Measurements from ENCODE around the gene NDUFS7.

NDUFS7 gene

DNA sequence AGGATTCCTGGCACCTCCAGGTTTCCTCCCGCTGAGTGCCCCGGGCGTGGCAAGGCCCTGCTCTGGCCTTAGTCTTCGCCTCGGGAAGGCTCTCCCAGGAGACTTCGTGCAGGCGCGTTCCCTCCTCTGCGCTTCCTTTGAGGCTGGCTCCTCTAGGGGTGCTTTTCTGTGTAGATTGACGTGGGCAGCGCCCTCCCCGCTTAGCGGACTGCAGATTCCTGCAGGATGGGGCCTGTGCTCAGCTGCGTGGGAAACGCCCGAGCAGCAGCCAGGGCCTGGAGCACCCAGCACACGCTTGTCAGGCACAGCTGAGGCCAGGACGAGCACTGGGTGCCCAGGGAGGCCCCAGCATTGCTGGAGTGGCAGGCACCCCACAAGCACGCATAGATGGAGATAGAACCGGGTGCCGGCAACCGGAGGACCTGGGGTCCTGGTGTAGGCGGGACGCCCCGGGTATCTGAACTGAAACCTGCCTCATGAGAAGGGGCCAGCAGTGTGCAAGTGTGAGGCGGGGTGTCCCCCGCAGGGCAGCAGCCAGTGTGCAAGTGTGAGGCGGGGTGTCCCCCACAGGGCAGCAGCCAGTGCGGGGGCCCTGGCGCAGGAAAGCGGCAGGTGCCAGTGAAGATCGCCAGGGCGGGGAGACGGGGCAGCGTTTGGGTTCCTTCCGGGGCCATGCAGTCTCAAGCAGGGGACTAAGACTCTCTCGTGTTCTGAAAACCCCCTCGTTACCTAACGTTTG, 3.4 kb downstream of the NDUFS7 start:
- Histone ChIP-seq H3K4me1 (ENCODE audit: control insufficient read depth, insufficient read depth, low read length, unreplicated experiment) (no peaks in the 10 kb centered on the region), H3K79me2 (ENCODE audit: control insufficient read depth, insufficient read depth, low read length, unreplicated experiment) (peaks cover 8% of the 10 kb centered on the region), H3K36me3 (ENCODE audit: insufficient read depth, low read length) (no peaks in the 10 kb centered on the region)

DNA sequence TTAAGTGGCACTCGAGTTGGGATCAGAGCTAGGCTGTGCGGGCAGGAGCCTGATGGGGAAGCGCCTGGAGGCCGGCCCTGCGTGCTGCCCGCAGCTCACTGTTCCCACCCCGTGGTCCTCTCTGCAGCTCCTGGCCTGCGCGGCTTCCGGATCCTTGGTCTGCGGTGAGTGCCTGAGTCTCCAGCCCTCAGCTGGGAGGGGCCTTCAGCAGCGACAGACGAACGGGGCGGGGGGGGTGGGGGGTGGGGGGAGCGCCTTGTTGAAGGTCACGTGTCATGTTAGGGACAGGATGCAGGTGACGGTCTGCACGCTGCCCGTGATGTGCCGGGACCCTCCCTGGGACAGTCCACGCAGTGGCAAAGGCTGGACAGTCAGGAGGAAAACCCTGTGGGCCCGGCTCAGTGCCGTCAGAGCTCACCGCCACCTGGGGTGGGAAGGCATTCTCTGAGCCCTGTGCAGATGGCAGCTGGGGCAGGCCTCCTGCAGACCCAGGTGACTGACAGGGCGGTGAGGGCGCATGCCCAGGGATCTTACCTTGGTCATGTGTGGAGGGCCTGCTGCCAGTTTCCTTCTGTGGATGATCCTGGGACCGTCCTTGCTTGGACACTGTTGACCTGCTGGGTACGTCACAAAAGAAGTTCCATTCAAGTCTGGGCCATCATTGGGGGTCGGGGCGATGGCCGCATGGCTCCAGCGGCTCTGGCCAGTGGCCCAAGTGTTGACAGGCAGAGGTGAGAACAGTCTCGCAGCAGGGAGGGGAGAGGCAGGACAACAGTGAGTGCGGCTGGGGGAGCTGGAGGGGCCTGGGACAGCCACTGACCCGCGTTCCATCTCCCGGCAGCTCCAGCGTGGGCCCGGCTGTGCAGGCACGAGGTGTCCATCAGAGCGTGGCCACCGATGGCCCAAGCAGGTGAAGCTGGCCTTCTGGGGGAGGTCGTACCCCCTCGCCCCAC, 4.3 kb downstream of the NDUFS7 start:
- no peak overlapping the region for H3K4me3 ChIP-seq (ENCODE audit: low read depth, low read length)
- no peaks in the 10 kb centered on the region for H3K27me3 ChIP-seq (ENCODE audit: insufficient read depth, low read length)
- peaks cover 8% of the 10 kb centered on the region for H3K79me2 ChIP-seq (ENCODE audit: control insufficient read depth, insufficient read depth, low read length, unreplicated experiment)
- no peak overlapping the region for H3K27ac ChIP-seq (ENCODE audit: low read depth, low read length)
- 0 out of 2 replicates have a peak, but pooled peaks cover 3% of the 10 kb centered on the region for H3K36me3 ChIP-seq (ENCODE audit: insufficient read depth, low read length)
- H2AFZ ChIP-seq (ENCODE audit: low read length, unreplicated experiment): no peak overlapping the region
- no peaks in the 10 kb centered on the region for H3K4me1 ChIP-seq (ENCODE audit: control insufficient read depth, insufficient read depth, low read length, unreplicated experiment)

More for the DNA sequence above, 3.4 kb downstream of the NDUFS7 start:
- Histone ChIP-seq H3K27ac (ENCODE audit: low read depth, low read length) (no peak overlapping the region), H2AFZ (ENCODE audit: low read length, unreplicated experiment) (no peak overlapping the region), H3K27me3 (ENCODE audit: insufficient read depth, low read length) (no peaks in the 10 kb centered on the region), H3K4me3 (ENCODE audit: low read depth, low read length) (no peak overlapping the region)

DNA sequence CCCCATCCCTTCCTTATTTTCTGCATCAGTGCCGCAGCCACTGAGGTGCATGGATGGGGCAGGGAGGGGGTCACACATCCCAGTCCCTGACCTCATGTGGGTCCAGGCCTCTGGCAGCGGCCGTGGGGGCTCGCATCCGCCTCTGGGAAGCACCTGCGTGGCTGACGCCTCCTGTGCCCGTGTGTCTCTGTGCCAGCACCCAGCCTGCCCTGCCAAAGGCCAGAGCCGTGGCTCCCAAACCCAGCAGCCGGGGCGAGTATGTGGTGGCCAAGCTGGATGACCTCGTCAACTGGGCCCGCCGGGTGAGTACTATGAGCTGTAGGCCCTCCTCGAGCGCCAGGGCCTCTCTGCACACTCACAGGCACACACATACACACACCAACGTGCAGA, 4.9 kb downstream of the NDUFS7 start:
- H3K36me3 ChIP-seq (ENCODE audit: insufficient read depth, low read length): 0 out of 2 replicates have a peak, but pooled peaks cover 3% of the 10 kb centered on the region
- H3K4me3 ChIP-seq (ENCODE audit: low read depth, low read length): no peak overlapping the region

DNA sequence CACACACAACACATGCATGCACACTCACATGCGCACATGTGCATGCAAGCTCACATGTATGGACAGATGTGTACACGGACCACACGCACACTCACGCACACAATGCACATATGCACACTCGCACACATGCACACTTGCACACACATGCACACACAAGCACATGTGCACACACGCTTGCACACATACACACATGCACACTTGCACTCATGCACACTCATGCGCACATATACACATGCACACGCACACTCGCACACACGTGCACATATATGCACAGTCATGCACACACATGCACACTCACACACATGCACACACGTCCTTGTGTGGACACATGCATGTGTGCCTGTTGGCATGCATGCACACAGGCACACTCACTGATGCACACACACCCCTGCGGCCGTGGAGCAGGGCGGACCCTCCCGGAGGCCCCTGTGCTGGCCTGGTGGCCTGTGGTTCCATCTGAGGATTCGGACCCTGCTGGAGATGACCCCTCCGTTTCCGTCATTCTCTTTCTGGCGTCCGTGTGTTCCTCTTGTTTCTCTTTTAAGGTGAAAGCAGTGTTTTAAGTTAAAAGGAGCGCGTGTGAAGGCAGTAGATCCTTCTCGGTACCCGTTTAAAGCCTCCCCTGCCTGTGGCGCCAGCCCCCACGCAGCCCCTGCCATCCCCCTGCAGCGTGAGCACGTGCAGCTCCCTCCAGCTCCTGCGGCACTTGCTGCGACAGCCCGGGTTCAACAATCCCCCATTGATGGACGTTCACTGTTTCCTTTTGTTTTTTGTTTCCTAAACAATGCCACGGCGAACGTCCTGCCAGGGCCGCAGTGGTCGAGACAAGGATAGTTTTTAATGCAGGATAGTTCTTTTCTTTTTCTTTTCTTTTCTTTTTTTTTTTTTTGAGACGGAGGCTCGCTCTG, 5.6 kb downstream of the NDUFS7 start:
- 0 out of 2 replicates have a peak, but pooled peaks cover 3% of the 10 kb centered on the region for H3K36me3 ChIP-seq (ENCODE audit: insufficient read depth, low read length)
- H3K79me2 ChIP-seq (ENCODE audit: control insufficient read depth, insufficient read depth, low read length, unreplicated experiment): peaks cover 2% of the 10 kb centered on the region
- H3K4me3 ChIP-seq (ENCODE audit: low read depth, low read length): no peak overlapping the region
- no peak overlapping the region for H2AFZ ChIP-seq (ENCODE audit: low read length, unreplicated experiment)
- no peaks in the 10 kb centered on the region for H3K4me1 ChIP-seq (ENCODE audit: control insufficient read depth, insufficient read depth, low read length, unreplicated experiment)
- H3K27me3 ChIP-seq (ENCODE audit: insufficient read depth, low read length): no peaks in the 10 kb centered on the region
- no peak overlapping the region for H3K27ac ChIP-seq (ENCODE audit: low read depth, low read length)

More for the DNA sequence above, 4.9 kb downstream of the NDUFS7 start:
- no peak overlapping the region for H2AFZ ChIP-seq (ENCODE audit: low read length, unreplicated experiment)
- no peaks in the 10 kb centered on the region for H3K27me3 ChIP-seq (ENCODE audit: insufficient read depth, low read length)
- no peak overlapping the region for H3K27ac ChIP-seq (ENCODE audit: low read depth, low read length)
- peaks cover 8% of the 10 kb centered on the region for H3K79me2 ChIP-seq (ENCODE audit: control insufficient read depth, insufficient read depth, low read length, unreplicated experiment)
- H3K4me1 ChIP-seq (ENCODE audit: control insufficient read depth, insufficient read depth, low read length, unreplicated experiment): no peaks in the 10 kb centered on the region

DNA sequence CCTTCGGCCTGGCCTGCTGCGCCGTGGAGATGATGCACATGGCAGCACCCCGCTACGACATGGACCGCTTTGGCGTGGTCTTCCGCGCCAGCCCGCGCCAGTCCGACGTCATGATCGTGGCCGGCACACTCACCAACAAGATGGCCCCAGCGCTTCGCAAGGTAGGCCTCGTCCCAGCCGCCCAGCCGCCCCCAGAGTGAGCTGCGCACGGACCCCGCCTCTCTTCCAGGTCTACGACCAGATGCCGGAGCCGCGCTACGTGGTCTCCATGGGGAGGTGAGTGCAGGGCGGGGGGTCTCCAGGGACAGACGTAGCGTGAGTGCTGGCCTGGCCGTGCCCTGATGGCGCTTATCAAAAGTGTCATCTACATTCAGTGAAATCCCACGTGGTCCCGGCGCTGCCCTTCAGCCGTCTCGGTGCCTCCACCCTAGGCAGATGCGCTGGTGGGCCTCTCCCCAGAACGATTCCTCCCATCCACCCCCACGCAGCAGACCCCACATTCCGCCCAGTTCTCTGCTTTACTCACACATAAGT, 7.2 kb downstream of the NDUFS7 start:
- Histone ChIP-seq H3K79me2 (ENCODE audit: control insufficient read depth, insufficient read depth, low read length, unreplicated experiment) (no peaks in the 10 kb centered on the region), H3K36me3 (ENCODE audit: insufficient read depth, low read length) (0 out of 2 replicates have a peak, but pooled peaks cover 3% of the 10 kb centered on the region), H3K27ac (ENCODE audit: low read depth, low read length) (no peak overlapping the region), H2AFZ (ENCODE audit: low read length, unreplicated experiment) (no peak overlapping the region), H3K27me3 (ENCODE audit: insufficient read depth, low read length) (no peaks in the 10 kb centered on the region), H3K4me1 (ENCODE audit: control insufficient read depth, insufficient read depth, low read length, unreplicated experiment) (no peaks in the 10 kb centered on the region), H3K4me3 (ENCODE audit: low read depth, low read length) (no peak overlapping the region)

DNA sequence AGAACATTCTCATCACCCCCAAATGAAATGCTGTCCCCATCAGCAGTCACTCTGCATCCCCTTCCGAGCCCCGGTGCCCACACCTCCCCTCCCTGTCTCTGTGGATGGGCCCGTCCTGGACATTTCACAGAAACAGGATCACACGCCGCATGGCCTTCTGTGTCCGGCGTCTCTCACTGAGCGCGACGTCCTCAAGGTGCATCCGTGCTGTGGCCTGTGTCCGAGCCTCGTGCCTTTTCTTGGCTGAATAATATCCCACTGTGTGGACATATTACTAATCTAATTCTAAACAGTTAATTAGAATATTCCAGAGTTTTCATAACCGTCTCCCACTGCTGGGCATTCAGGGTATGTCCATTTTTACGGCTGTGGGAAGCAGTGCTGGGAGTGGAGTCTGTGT, 8.7 kb downstream of the NDUFS7 start:
- H2AFZ ChIP-seq (ENCODE audit: low read length, unreplicated experiment): no peak overlapping the region
- H3K4me3 ChIP-seq (ENCODE audit: low read depth, low read length): no peak overlapping the region
- H3K27me3 ChIP-seq (ENCODE audit: insufficient read depth, low read length): no peaks in the 10 kb centered on the region
- no peaks in the 10 kb centered on the region for H3K79me2 ChIP-seq (ENCODE audit: control insufficient read depth, insufficient read depth, low read length, unreplicated experiment)
- no peaks in the 10 kb centered on the region for H3K4me1 ChIP-seq (ENCODE audit: control insufficient read depth, insufficient read depth, low read length, unreplicated experiment)
- H3K36me3 ChIP-seq (ENCODE audit: insufficient read depth, low read length): 0 out of 2 replicates have a peak, but pooled peaks cover 3% of the 10 kb centered on the region
- H3K27ac ChIP-seq (ENCODE audit: low read depth, low read length): no peak overlapping the region

DNA sequence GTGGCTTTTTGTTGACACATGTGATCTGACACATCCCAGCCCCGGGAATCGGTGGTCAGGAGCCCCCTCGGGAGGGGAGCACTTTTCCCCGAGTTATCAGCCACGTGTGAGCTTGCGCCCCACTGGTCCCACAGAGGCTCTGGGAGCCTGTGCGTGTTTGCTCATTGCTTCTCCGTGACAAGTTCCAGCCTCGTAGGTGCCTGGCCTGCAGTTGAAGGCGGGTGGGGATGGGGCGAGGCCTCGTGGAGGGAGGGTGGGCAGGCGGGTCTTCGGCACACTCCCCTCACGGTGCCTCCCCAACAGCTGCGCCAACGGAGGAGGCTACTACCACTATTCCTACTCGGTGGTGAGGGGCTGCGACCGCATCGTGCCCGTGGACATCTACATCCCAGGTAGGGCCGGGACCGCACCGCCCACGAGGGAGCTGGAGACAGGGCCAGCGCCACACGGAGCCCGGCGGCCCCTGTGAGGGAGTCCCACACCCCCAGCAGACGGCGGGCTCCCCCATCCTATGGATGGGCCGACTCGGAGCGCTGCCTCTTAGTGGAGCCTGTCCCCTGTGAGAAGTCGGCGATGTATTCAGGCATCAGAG, 9.3 kb downstream of the NDUFS7 start:
- Histone ChIP-seq H3K36me3 (ENCODE audit: insufficient read depth, low read length) (0 out of 2 replicates have a peak, but pooled peaks cover 3% of the 10 kb centered on the region), H3K4me1 (ENCODE audit: control insufficient read depth, insufficient read depth, low read length, unreplicated experiment) (no peaks in the 10 kb centered on the region), H3K27ac (ENCODE audit: low read depth, low read length) (no peak overlapping the region), H3K27me3 (ENCODE audit: insufficient read depth, low read length) (no peaks in the 10 kb centered on the region), H3K4me3 (ENCODE audit: low read depth, low read length) (no peak overlapping the region), H2AFZ (ENCODE audit: low read length, unreplicated experiment) (no peak overlapping the region), H3K79me2 (ENCODE audit: control insufficient read depth, insufficient read depth, low read length, unreplicated experiment) (no peaks in the 10 kb centered on the region)

DNA sequence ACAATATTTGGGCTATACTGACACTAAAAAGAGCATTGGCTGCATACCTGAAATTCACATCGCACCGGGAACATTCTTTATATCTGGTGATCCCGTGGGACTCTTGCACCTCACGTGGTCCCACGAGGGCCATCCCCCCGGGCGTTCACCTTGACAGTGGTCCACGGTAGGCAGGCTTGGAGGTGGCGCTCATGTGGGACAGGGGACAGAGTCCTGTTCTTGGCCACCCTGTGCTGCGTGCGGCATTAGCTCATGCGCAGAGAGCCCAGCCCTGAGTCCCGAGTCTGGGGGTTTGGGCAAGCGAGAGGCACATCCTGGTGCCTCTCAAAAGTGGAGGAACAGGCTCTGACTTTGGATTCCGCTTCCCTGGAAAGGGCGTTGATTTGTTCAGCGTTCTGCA, 10.1 kb downstream of the NDUFS7 start:
- Histone ChIP-seq H3K36me3 (ENCODE audit: insufficient read depth, low read length) (0 out of 2 replicates have a peak, but pooled peaks cover 3% of the 10 kb centered on the region), H3K4me3 (ENCODE audit: low read depth, low read length) (no peak overlapping the region), H3K27me3 (ENCODE audit: insufficient read depth, low read length) (no peaks in the 10 kb centered on the region), H3K27ac (ENCODE audit: low read depth, low read length) (no peak overlapping the region), H2AFZ (ENCODE audit: low read length, unreplicated experiment) (no peak overlapping the region), H3K4me1 (ENCODE audit: control insufficient read depth, insufficient read depth, low read length, unreplicated experiment) (no peaks in the 10 kb centered on the region), H3K79me2 (ENCODE audit: control insufficient read depth, insufficient read depth, low read length, unreplicated experiment) (no peaks in the 10 kb centered on the region)

DNA sequence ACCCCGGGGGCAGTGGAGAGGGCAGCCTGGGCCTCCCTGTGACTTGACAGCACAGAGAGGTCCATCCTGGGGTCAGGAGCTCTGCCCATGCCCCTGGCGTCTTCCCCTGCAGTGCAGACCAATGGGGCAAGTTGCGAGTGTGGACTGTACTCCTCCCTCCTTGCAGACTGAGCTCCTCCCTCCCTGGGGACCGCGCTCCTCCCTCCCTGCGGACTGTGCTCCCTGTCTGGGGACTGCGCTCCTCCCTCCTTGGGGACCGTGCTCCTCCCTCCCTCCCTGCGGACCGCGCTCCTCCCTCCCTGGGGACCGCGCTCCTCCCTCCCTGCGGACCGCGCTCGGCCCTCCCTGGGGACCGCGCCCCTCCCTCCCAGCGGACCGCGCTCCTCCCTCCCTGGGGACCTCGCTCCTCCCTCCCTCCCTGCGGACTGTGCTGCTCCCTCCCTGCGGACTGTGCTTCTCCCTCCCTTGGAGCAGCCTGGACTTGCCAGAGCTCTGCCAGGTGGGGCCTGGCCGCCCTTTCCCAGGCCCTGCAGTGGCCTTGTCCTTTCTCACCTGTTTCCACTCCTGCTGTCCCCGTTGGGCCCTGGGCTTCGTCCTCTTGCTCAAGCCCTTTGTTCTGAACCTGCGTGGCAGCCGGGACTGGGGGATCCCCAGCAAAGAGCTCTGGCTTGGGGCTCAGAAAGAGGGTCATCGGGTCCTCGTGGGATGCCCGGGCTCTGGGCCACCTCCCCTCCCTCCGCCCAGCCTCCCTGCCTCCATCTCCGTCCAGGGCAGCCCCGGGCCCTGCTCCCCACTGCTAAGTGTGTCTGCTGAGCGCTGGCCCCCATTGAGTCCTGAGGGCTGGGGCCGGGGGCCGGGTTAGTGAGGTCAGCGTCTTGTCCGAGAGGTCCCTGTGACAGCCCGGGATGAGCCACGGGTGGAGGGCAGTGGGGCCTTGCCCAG, 10.8 kb downstream of the NDUFS7 start:
- H3K27ac ChIP-seq (ENCODE audit: low read depth, low read length): no peak overlapping the region
- H3K36me3 ChIP-seq (ENCODE audit: insufficient read depth, low read length): 0 out of 2 replicates have a peak, but pooled peaks cover 3% of the 10 kb centered on the region
- H3K4me3 ChIP-seq (ENCODE audit: low read depth, low read length): no peak overlapping the region
- no peaks in the 10 kb centered on the region for H3K79me2 ChIP-seq (ENCODE audit: control insufficient read depth, insufficient read depth, low read length, unreplicated experiment)
- no peaks in the 10 kb centered on the region for H3K27me3 ChIP-seq (ENCODE audit: insufficient read depth, low read length)
- H3K4me1 ChIP-seq (ENCODE audit: control insufficient read depth, insufficient read depth, low read length, unreplicated experiment): no peaks in the 10 kb centered on the region
- no peak overlapping the region for H2AFZ ChIP-seq (ENCODE audit: low read length, unreplicated experiment)

Measured in ACC112 (cell line).